Upper lobe of right lung (tissue), 1 donor: ENCODE data around the gene UHMK1. TPM values are rescaled to one million over a fixed set of nuclear protein-coding genes. Genes with fewer than 3 reads are reported as not detected.

Source experiments
- ATAC-seq: fragments of 200-7000 bp; cut with Tn5 transposase; one replicate; pipeline ENCODE4 v1.9.1; 2020; ENCODE audit warnings: mild to moderate bottlenecking, moderate library complexity
- DNase-seq: peaks from one replicate; pipeline ENCODE4 v3.0.0-alpha.2; 2020
- H3K27ac ChIP-seq: fragments of 200-600 bp; one replicate; pipeline ENCODE4 v1.8.0; 2022
- H3K27me3 ChIP-seq: fragments of 200-600 bp; one replicate; pipeline ENCODE4 v1.8.0; 2022; ENCODE audit warnings: mild to moderate bottlenecking
- H3K36me3 ChIP-seq: fragments of 200-600 bp; one replicate; pipeline ENCODE4 v1.8.0; 2022
- H3K4me1 ChIP-seq: fragments of 200-600 bp; one replicate; pipeline ENCODE4 v1.8.0; 2022
- H3K4me3 ChIP-seq: fragments of 200-600 bp; one replicate; pipeline ENCODE4 v1.8.0; 2022; ENCODE audit warnings: mild to moderate bottlenecking
- H3K9me3 ChIP-seq: fragments of 200-600 bp; one replicate; pipeline ENCODE4 v1.8.0; 2022
- intact Hi-C: fragments of 100-400 bp; cut with DNase I; formaldehyde crosslinking; loops from one replicate; pipeline ENCODE4 v1.11.0; 2022
- total RNA-seq: library from RNA; stranded (reverse); fragmentation: NEBNext Ultra II Directional; extraction: Animal tissue kit (Norgen Biotek cat#: 25700); gene quantifications from one replicate; pipeline ENCODE4 v1.2.1, GENCODE V29; 2021
- TF ChIP-seq, protein P1 (sequence below): fragments of 200-600 bp; IDR thresholded peaks from one replicate; pipeline ENCODE4 v1.8.0; 2022; ENCODE audit warnings: antibody characterized with exemption
- donor health status: DM: no; HTN: yes; CAD: no; lungs with severe emphysema.

UHMK1 gene
- total RNA-seq, 1 donor from 2014 or later: 53.6 TPM

DNA sequence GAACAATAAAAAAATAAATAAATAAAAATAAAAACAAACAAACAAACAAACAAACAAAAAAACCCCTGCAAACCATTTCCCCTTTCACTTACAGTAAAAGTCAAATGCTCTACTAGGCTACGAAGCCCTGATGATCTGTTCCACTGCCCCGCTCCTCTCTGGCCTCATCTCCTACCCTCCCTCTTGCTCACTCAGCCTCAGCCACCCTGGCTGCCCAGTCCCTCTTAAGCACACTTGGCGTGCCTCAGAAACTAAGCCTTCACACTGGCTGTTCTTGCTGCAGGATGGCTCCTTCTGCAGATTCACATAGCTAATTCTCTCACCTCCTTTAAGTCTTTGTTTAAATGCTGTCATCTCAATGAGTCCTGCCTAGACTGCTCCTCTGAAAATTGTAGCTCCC lies 30.8 kb upstream of the UHMK1 start:
- H3K36me3 ChIP-seq: no peaks in the 10 kb centered on the region
- ATAC-seq (peak; percentile 75), DNase-seq (no peak)
- intact Hi-C loops: no loop called here
- H3K4me1 ChIP-seq: no peaks in the 10 kb centered on the region
- H3K27ac ChIP-seq: no peak overlapping the region
- no peaks in the 10 kb centered on the region for H3K27me3 ChIP-seq
- TF ChIP-seq, protein P1, sequence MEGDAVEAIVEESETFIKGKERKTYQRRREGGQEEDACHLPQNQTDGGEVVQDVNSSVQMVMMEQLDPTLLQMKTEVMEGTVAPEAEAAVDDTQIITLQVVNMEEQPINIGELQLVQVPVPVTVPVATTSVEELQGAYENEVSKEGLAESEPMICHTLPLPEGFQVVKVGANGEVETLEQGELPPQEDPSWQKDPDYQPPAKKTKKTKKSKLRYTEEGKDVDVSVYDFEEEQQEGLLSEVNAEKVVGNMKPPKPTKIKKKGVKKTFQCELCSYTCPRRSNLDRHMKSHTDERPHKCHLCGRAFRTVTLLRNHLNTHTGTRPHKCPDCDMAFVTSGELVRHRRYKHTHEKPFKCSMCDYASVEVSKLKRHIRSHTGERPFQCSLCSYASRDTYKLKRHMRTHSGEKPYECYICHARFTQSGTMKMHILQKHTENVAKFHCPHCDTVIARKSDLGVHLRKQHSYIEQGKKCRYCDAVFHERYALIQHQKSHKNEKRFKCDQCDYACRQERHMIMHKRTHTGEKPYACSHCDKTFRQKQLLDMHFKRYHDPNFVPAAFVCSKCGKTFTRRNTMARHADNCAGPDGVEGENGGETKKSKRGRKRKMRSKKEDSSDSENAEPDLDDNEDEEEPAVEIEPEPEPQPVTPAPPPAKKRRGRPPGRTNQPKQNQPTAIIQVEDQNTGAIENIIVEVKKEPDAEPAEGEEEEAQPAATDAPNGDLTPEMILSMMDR: no peak
- no peaks in the 10 kb centered on the region for H3K9me3 ChIP-seq
- H3K4me3 ChIP-seq: no peak overlapping the region

DNA sequence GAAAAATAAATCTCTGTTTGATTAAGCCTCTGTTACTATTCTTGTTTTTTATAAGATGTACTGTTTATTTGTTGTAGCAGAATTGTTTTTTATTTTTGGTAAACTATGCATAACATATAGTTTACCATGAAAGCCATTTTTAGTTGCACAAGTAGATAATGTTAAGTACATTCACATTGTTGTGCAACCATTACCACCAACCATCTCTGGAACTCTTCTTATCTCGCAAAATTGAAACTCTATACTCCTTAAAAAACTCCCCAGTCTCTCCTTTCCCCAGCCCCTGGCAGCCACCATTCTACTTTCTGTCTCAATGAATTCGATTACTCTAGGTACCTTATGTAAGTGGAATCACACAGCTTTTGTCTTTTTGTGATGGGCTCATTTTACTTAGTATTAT lies 27.4 kb upstream of the UHMK1 start:
- H3K36me3 ChIP-seq: no peaks in the 10 kb centered on the region
- no peak overlapping the region for H3K27ac ChIP-seq
- TF ChIP-seq, protein P1: no peak
- no peaks in the 10 kb centered on the region for H3K9me3 ChIP-seq
- ATAC-seq (no peak), DNase-seq (no peak)
- no peaks in the 10 kb centered on the region for H3K4me1 ChIP-seq
- no peaks in the 10 kb centered on the region for H3K27me3 ChIP-seq
- H3K4me3 ChIP-seq: no peak overlapping the region
- intact Hi-C loops: no loop called here

DNA sequence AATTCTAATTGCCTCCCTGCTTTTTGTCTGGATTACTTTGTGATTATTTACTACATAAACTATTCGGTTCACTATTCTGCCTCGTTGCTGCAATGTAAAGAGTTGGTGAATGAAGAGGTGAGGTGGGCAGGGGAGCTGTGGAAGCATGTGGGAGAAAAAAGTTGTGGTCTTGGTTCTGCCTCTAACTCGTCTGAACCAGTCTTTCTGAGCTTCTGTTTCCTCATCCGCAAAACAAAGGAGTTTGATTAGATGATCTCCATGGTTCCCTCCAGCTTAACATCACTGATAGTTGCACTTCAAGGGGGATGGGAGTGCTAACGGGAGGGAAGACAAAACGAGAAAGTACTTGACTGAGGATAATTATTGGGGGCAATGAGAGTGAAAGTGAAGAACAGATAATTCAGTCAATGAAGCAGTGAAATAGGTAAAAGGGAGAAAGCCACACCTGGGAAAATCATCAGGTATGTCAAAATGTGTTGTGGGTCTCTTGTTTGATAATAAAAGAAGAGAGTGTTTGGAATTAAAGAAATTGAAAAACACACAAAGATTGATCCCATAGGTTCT lies 26.2 kb upstream of the UHMK1 start:
- no peak for DNase-seq
- no peaks in the 10 kb centered on the region for H3K27me3 ChIP-seq
- no peak for ATAC-seq
- H3K9me3 ChIP-seq: no peaks in the 10 kb centered on the region
- TF ChIP-seq, protein P1: no peak
- H3K4me3 ChIP-seq: no peak overlapping the region
- H3K4me1 ChIP-seq: no peaks in the 10 kb centered on the region
- intact Hi-C loops: no loop called here
- H3K36me3 ChIP-seq: no peaks in the 10 kb centered on the region
- H3K27ac ChIP-seq: no peak overlapping the region

DNA sequence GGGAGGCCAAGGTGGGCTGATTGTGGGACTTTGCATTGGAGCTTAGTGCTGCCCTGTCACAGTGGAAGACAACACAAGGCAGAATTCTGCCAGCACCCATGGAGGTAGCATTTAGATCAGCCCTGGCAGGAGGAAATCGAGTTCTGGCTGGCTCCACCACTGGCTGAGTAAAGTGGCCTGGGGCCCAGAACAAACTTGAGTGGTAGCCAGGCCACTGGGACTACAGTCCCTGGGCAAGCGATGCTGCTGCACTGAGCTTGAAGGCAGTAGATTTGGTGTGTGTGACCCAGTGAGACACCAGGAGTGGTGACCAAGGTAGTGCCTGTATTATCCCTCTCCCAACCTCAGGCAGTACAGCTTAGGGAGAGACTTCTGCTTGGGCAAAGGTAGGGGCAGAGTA lies 22.5 kb upstream of the UHMK1 start:
- H3K27ac ChIP-seq: no peak overlapping the region
- intact Hi-C loops: no loop called here
- H3K4me3 ChIP-seq: no peak overlapping the region
- H3K27me3 ChIP-seq: no peaks in the 10 kb centered on the region
- TF ChIP-seq, protein P1: no peak
- H3K4me1 ChIP-seq: no peaks in the 10 kb centered on the region
- DNase-seq: no peak
- H3K9me3 ChIP-seq: no peaks in the 10 kb centered on the region
- H3K36me3 ChIP-seq: no peaks in the 10 kb centered on the region
- ATAC-seq: no peak

DNA sequence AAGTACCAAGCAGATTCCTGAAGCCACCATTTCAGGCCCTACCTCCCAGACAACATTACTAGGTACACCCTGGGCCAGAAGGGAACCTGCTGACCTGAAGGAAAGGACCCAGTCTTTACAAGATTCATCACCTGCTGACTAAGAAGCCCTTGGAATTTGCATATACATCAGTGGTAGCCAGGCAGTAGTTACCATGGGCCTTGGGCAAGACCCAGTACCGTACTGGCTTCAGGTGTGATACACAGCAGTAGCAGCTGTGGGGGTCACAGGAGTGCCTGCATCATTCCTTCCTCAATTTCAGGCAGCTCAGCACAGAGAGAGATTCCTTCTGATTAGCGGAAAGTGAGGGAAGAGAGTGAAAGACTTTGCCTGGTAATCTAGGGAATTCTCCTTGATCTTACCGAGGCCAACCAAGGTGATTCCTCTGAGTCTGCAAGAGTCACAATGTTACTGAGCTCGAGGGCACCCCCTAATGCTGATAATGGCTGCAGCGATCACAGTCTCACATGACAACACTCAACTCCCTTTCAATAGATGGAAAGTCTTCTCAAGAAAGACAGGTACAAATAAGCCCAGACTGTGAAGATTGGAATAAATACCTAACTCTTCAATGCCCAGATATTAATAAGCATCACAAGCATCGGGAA lies 22.0 kb upstream of the UHMK1 start:
- no peaks in the 10 kb centered on the region for H3K9me3 ChIP-seq
- intact Hi-C loops: no loop called here
- no peaks in the 10 kb centered on the region for H3K27me3 ChIP-seq
- H3K36me3 ChIP-seq: no peaks in the 10 kb centered on the region
- TF ChIP-seq, protein P1: no peak
- H3K4me1 ChIP-seq: no peaks in the 10 kb centered on the region
- H3K27ac ChIP-seq: no peak overlapping the region
- H3K4me3 ChIP-seq: no peak overlapping the region
- DNase-seq: no peak
- ATAC-seq: no peak

DNA sequence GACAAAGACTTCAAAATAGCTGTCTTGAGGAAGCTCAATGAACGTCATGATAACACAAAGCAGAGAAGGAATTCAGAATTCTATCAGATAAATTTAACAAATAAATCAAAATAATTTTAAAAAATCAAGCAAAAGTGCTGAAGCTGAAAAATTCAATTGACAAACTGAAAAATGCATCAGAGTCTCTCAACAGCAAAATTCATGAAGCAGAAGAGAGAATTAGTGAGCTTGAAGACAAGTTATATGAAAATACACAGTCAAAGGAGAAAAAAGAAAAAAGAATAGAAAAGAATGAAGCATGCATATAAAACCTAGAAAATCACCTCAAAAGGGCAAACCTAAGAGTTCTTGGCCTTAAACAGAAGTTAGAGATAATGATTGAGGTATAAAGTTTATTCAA lies 21.0 kb upstream of the UHMK1 start:
- Histone ChIP-seq H3K36me3 (no peaks in the 10 kb centered on the region), H3K9me3 (no peaks in the 10 kb centered on the region), H3K4me3 (no peak overlapping the region), H3K27ac (no peak overlapping the region), H3K27me3 (no peaks in the 10 kb centered on the region), H3K4me1 (no peaks in the 10 kb centered on the region)
- no peak for ATAC-seq
- TF ChIP-seq, protein P1: no peak
- intact Hi-C loops: no loop called here
- DNase-seq: no peak
